ENCODE measurements around the gene HSPA1B. TPM values are rescaled to one million over a fixed set of nuclear protein-coding genes. Genes with fewer than 3 reads are reported as not detected.
"Not testable (repeated sequence)": the region's sequence is repeated elsewhere in the genome, so short reads cannot be mapped to it uniquely, and the experiment has no call there.

HSPA1B gene
- total RNA-seq, 1 donor from 2014 or later = 48.7 TPM

GRCh38 chr6:31826793-31827285, 699 bp upstream of the HSPA1B start:
- no peak for DNase-seq (ENCODE audit: low read depth, low spot score)

- DNase-seq (ENCODE audit: low read depth, low spot score) = no peak
Measured at GRCh38 chr6:31829633-31830283, 2.2 kb downstream of the HSPA1B start.

GRCh38 chr6:31830886-31831335, 3.4 kb downstream of the HSPA1B start:
- DNase-seq (ENCODE audit: low read depth, low spot score) = no peak

DNA sequence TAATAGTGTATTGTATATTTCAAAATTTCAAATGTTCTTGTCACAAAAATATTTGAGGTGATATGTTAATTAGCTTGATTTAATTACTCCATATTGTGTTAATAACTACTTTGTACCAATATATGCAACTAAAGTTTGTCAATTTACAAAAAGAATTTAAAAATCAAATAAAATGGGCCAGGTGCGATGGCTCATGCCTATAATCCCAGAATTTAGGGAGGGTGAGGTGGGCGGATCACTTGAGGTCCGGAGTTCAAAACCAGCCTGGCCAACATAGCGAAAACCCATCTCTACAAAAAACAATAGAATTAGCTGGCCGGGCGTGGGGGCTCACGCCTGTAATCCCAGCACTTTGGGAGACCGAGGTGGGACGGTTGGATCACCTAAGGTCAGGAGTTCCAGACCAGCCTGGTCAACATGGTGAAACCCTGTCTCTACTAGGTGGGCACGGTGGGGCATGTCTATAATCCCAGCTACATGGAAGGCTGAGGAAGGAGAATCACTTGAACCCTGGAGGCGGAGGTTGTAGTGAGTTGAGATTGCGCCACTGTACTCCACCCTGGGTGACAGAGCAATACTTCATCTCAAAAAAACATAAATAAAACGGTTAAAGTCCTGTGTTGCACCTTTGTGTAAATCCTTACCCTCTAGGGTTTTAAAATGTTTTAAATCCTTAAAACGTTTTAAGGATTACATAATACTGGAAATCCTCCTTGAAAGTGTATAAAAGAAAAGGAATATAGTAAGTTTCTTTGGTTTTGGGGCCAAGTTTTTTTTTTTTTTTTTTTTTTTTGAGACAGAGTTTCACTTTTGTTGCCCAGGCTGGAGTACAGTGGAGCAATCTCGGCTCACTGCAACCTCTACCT, 4.0 kb downstream of the HSPA1B start:
- DNase-seq (ENCODE audit: low read depth, low spot score) = no peak

DNA sequence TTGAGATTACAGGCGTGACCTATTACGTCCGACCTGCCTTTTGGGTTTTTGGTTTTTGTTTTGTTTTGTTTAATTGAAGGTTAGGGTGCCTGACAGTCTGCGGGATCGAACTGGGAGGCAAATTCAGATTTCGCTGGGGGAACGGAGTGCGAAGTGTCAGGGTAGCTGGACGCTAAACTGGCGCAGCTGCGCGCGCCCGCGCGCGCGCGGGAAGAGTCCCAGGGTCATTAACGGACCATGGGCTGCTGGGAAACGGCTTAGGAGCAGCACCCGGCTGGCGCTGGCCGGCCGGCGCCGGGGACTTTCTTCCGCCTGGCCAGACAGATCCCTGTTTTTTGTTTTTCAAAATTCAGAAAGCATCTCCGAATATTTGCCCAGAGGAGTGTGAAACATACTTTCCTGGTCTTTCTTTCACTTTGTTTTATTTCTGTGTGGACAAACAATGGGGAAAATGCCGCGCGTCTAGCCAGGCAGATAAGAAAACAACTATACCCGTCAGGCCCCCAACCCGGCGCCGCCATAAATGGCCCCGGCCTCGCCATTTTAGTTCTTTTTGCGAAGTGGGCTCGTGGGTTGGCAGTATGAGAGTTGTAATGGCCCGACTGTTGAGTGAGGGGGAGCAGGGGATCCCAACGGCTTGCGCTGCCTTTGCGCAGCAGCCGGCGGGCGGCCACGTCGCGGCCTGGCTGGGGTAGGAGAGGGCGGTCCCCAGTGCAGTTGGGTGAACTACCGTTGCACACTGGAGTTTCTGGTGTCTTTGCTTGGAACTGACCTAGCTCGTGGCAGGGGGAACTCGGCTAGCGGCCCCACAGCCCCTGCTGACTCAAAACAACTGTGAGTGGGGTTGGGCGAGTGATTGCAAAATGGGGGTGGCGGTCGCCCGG, 7.1 kb downstream of the HSPA1B start:
- no peak for DNase-seq (ENCODE audit: low read depth, low spot score)

DNA sequence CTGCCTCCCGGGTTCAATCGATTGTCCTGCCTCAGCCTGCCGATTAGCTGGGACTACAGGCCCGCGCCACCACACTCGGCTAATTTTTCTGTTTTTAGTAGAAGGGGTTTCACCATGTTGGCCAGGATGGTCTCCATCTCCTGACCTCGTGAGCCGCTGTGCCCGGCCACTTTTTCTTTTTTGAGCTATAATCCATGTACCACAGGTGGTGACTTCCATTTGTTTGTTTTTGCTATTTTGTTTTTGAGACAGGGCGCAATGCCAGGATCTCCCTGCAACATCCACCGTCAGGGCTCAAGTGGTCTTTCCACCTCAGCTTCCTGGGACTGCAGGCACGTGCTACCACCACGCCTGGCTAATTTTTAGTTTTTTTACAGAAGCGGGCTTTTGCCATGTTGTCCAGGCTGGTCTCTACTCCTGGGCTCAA, 8.5 kb downstream of the HSPA1B start:
- DNase-seq (ENCODE audit: low read depth, low spot score) = no peak

- no peak for DNase-seq (ENCODE audit: low read depth, low spot score)
Measured at GRCh38 chr6:31836474-31837368, 9.2 kb downstream of the HSPA1B start.

GRCh38 chr6:31837369-31838113, 10.0 kb downstream of the HSPA1B start:
- DNase-seq (ENCODE audit: low read depth, low spot score) = no peak

DNA sequence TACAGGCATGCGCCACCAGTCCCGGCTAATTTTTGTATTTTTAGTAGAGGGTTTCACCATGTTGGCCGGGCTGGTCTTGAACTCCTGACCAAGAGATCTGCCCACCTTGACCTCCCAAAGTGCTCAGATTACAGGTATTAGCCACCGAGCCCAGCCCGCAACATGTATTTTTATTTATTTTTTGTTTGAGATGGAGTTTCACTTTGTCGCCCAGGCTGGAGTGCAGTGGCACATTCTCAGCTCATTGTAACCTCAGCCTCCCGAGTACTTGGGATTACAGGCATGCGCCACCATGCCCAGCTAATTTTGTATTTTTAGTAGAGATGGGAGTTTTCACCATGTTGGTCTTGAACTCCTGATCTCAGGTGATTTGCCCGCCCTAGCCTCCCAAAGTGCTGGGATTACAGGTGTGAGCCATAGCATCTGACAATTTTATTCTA, 10.6 kb downstream of the HSPA1B start:
- not testable (repeated sequence) for DNase-seq (ENCODE audit: low read depth, low spot score)

- no peak for DNase-seq (ENCODE audit: low read depth, low spot score)
Measured at GRCh38 chr6:31838968-31839367, 11.4 kb downstream of the HSPA1B start.

- not testable (repeated sequence) for DNase-seq (ENCODE audit: low read depth, low spot score)
Measured at GRCh38 chr6:31839779-31840126, 12.2 kb downstream of the HSPA1B start.

DNA sequence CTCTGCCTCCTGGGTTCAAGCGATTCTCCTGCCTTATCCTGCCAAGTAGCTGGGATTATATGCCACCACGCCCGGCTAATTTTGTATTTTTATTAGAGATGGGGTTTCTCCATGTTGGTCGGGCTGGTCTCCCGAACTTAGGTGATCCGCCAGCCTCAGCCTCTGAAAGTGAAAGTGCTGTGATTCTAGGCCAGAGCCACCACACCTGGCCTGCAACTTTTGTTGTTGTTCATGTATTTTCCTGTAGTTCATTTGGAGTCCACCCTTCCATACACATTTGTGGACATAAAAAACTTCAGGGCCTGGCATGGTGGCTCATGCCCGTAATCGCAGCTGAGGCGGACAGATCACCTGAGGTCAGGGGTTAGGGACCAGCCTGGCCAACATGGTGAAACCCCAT, 14.5 kb downstream of the HSPA1B start:
- no peak for DNase-seq (ENCODE audit: low read depth, low spot score)

DNA sequence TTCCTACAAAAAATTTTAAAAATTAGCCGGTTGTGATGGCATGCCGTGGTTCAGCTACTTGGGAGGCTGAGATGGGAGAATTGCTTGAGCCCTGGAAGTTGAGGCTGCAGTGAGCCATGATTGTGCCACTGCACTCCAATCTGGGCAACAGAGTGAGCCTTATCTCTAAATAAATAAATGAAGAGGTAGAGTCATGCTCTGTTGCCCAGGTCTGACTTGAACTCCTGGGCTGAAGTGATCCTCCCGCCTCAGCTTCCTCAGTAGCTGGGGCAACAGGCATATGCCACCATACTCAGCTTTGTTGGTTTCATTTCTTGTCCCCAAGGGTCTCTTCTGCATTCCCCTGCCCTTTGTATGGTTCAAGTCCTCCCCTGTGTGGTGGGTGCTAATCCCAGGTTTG, 17.0 kb downstream of the HSPA1B start:
- no peak for DNase-seq (ENCODE audit: low read depth, low spot score)

DNA sequence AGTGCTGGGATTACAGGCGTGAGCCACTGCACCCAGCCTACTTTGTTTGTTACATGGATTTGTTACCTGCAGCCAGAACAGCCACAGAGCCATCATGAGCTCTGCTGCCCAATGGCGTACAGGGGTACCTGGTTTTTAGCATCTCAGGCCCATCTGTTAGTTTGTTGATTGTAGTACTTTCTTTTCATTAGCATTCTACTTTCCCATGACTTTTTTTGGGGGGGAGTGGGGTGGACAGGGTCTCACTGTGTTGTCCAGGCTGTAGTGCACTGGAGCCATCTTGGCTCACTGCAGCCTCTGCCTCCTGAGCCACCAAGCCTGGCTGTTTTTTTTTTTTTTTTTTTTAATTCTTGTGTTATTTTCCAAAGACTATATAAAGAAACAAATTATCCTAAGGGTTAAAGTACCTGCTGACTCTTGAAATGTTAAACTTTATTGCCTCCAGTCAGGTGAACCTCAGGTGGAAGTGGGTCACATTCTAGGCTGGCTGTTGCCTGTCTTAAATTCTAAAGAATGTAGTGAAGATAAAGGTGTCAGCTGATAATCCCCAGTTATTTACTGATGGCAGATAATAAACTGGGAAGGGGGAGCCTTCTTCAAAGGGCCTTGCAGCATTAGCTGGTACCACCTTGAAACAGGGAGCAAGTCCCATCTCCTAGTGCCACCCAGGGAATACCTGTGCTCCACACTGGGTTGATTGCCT, 19.9 kb downstream of the HSPA1B start:
- DNase-seq (ENCODE audit: low read depth, low spot score) = no peak

GRCh38 chr6:31850765-31851484, 23.4 kb downstream of the HSPA1B start:
- no peak for DNase-seq (ENCODE audit: low read depth, low spot score)

DNA sequence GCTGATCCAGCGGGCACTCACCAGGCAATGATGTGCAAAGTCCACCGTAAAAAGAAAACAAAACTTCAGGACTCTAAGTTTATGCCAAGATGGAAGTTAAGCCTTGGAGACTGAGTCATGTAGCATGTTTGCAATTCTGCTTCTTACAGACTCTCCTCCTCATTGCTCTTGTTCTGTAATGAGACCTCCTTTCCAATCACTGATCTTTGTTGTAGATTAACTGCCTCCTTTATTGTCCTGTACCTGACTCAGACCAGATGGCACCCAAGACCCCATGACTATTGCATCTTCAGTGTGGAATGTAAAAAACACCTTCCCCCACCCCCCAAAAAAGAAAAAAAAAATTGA, 23.9 kb downstream of the HSPA1B start:
- no peak for DNase-seq (ENCODE audit: low read depth, low spot score)

DNA sequence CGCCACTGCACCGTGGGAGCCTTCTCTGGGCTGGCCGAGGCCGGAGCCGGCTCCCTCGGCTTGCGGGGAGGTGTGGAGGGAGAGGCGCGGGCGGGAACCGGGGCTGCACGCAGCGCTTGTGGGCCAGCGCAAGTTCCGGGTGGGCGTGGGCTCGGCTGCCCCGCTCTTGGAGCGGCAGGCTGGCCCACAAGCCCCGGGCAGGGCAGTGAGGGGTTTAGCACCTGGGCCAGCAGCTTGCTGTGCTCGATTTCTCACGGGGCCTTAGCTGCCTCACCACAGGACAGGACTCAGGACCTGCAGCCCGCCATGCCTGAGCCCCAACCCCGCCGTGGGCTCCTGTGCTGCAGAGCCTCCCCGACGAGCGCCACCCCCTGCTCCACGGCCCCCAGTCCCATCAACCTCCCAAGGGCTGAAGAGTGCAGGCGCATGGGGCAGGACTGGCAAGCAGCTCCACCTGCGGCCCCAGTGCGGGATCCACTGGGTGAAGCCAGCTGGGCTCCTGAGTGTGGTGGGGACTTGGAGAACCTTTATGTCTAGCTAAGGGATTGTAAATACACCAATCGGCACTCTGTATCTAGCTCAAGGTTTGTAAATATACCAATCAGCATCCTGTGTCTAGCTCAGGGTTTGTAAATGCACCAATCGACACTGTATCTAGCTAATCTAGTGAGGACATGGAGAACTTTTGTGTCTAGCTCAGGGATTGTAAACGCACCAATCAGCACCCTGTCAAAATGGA, 24.6 kb downstream of the HSPA1B start:
- DNase-seq (ENCODE audit: low read depth, low spot score) = not testable (repeated sequence)

- DNase-seq (ENCODE audit: low read depth, low spot score) = not testable (repeated sequence)
Measured at GRCh38 chr6:31857774-31858173, 30.2 kb downstream of the HSPA1B start.

All from pulmonary artery endothelial cell (primary cell).